ENCODE data around the gene EPN2. TPM values are rescaled to one million over a fixed set of nuclear protein-coding genes. Genes with fewer than 3 reads are reported as not detected.

The EPN2 gene
- total and polyA plus RNA-seq, 10 of the 15 experiments (the other 5 are each of a cell fraction or from before 2014, with no cell fraction given): 0.26 to 8.4 (median 4.7) TPM

MicroRNAs encoded within 50 kb of the gene (microRNA counts, 767-probe panel; counts per million panel counts)
- microRNA hsa-miR-1180: 1,650 counts per million, percentile 63 among the panel's probes with 10 or more counts

Small RNA genes lying within 50 kb of the gene (microRNA-seq; reads per million reads assigned to microRNA genes)
- 120 reads per million, percentile 76 among the genes with 10 or more reads in this experiment for gene MIR1180

Small RNA genes lying within 50 kb of the gene (small RNA-seq; reads per million reads assigned to genes)
- 5.3 reads per million, percentile 89 among the genes with 10 or more reads in this experiment for gene MIR1180

Other genes with a start within 250 kb of the EPN2 start
- gene FAM83G, start 232.6 kb upstream of the EPN2 start, total RNA-seq (2014; rRNA removed): 14.1 and 14.8 TPM in 2 replicates
- 5.8 and 6.9 TPM in 2 replicates for gene FAM83G, start 232.6 kb upstream of the EPN2 start, total RNA-seq (2014; rRNA removed; fragmentation: Illumina TruSeq; extraction: Trizol)
- 15.1 and 16.7 TPM in 2 replicates for gene FAM83G, start 232.6 kb upstream of the EPN2 start, total RNA-seq (2021)
- 3.8 and 7.5 TPM in 2 replicates for gene FAM83G, start 232.6 kb upstream of the EPN2 start, polyA plus RNA-seq (2011; rRNA removed)
- 3.3 and 5.9 TPM in 2 replicates for gene FAM83G, start 232.6 kb upstream of the EPN2 start, polyA plus RNA-seq (2014; fragmentation: Illumina TruSeq; extraction: Trizol)
- gene FAM83G, start 232.6 kb upstream of the EPN2 start, polyA plus RNA-seq (2014; fragmentation: Nextera tagmentation; extraction: Ambion mirVana): under 1 TPM; 0.03 to 0.07 TPM
- 11.7 and 13.1 TPM in 2 replicates for gene FAM83G, start 232.6 kb upstream of the EPN2 start, polyA plus RNA-seq (2014; rRNA removed)
- 1 to 10 TPM; 5.0 to 6.0 TPM for gene FAM83G, start 232.6 kb upstream of the EPN2 start, polyA plus RNA-seq (2016; fragmentation: Nextera tagmentation; extraction: Ambion mirVana)
- 72.6 and 78.3 TPM in 2 replicates for gene GRAP, start 190.4 kb upstream of the EPN2 start, total RNA-seq (2014; rRNA removed)
- 36.3 and 37.5 TPM in 2 replicates for gene GRAP, start 190.4 kb upstream of the EPN2 start, total RNA-seq (2014; rRNA removed; fragmentation: Illumina TruSeq; extraction: Trizol)
- gene GRAP, start 190.4 kb upstream of the EPN2 start, total RNA-seq (2021): 50.4 and 51.2 TPM in 2 replicates
- gene GRAP, start 190.4 kb upstream of the EPN2 start, polyA plus RNA-seq (2011; rRNA removed): 11.0 and 18.5 TPM in 2 replicates
- 31.2 and 40.1 TPM in 2 replicates for gene GRAP, start 190.4 kb upstream of the EPN2 start, polyA plus RNA-seq (2014; fragmentation: Illumina TruSeq; extraction: Trizol)
- gene GRAP, start 190.4 kb upstream of the EPN2 start, polyA plus RNA-seq (2014; fragmentation: Nextera tagmentation; extraction: Ambion mirVana): 1 to 10 TPM in 1 of 2 experiments, under 1 TPM in 1; 0.58 to 1.7 TPM
- 65.2 and 72.3 TPM in 2 replicates for gene GRAP, start 190.4 kb upstream of the EPN2 start, polyA plus RNA-seq (2014; rRNA removed)
- gene GRAP, start 190.4 kb upstream of the EPN2 start, polyA plus RNA-seq (2016; fragmentation: Nextera tagmentation; extraction: Ambion mirVana): 10 to 100 TPM; 30.6 to 35.6 TPM
- 18.7 and 21.2 TPM in 2 replicates for gene GRAPL, start 109.8 kb upstream of the EPN2 start, total RNA-seq (2014; rRNA removed)
- gene GRAPL, start 109.8 kb upstream of the EPN2 start, total RNA-seq (2014; rRNA removed; fragmentation: Illumina TruSeq; extraction: Trizol): 35.1 and 37.3 TPM in 2 replicates
- 29.3 and 32.4 TPM in 2 replicates for gene GRAPL, start 109.8 kb upstream of the EPN2 start, total RNA-seq (2021)
- 5.5 and 7.5 TPM in 2 replicates for gene GRAPL, start 109.8 kb upstream of the EPN2 start, polyA plus RNA-seq (2011; rRNA removed)
- gene GRAPL, start 109.8 kb upstream of the EPN2 start, polyA plus RNA-seq (2014; fragmentation: Illumina TruSeq; extraction: Trizol): 5.6 and 24.6 TPM in 2 replicates
- gene GRAPL, start 109.8 kb upstream of the EPN2 start, polyA plus RNA-seq (2014; fragmentation: Nextera tagmentation; extraction: Ambion mirVana): 1 to 10 TPM; 1.5 to 1.9 TPM
- 52.0 and 63.2 TPM in 2 replicates for gene GRAPL, start 109.8 kb upstream of the EPN2 start, polyA plus RNA-seq (2014; rRNA removed)
- 1 to 10 TPM; 2.8 TPM for gene GRAPL, start 109.8 kb upstream of the EPN2 start, polyA plus RNA-seq (2016; fragmentation: Nextera tagmentation; extraction: Ambion mirVana)
- gene B9D1, start 125.4 kb downstream of the EPN2 start, total RNA-seq (2014; rRNA removed): 8.3 and 9.4 TPM in 2 replicates
- 4.5 and 5.9 TPM in 2 replicates for gene B9D1, start 125.4 kb downstream of the EPN2 start, total RNA-seq (2014; rRNA removed; fragmentation: Illumina TruSeq; extraction: Trizol)
- gene B9D1, start 125.4 kb downstream of the EPN2 start, total RNA-seq (2021): 8.1 and 9.5 TPM in 2 replicates
- gene B9D1, start 125.4 kb downstream of the EPN2 start, polyA plus RNA-seq (2011; rRNA removed): 5.0 and 10.4 TPM in 2 replicates
- gene B9D1, start 125.4 kb downstream of the EPN2 start, polyA plus RNA-seq (2014; fragmentation: Illumina TruSeq; extraction: Trizol): 4.9 and 8.7 TPM in 2 replicates
- gene B9D1, start 125.4 kb downstream of the EPN2 start, polyA plus RNA-seq (2014; fragmentation: Nextera tagmentation; extraction: Ambion mirVana): 10 to 100 TPM in 1 of 2 experiments, 1 to 10 TPM in 1; 8.2 to 10.2 TPM
- gene B9D1, start 125.4 kb downstream of the EPN2 start, polyA plus RNA-seq (2014; rRNA removed): 11.8 and 14.9 TPM in 2 replicates
- 10 to 100 TPM; 16.4 to 18.3 TPM for gene B9D1, start 125.4 kb downstream of the EPN2 start, polyA plus RNA-seq (2016; fragmentation: Nextera tagmentation; extraction: Ambion mirVana)
- gene MAPK7, start 141.1 kb downstream of the EPN2 start, total RNA-seq (2014; rRNA removed): 2.1 and 3.7 TPM in 2 replicates
- gene MAPK7, start 141.1 kb downstream of the EPN2 start, total RNA-seq (2014; rRNA removed; fragmentation: Illumina TruSeq; extraction: Trizol): 2.1 and 2.7 TPM in 2 replicates
- gene MAPK7, start 141.1 kb downstream of the EPN2 start, total RNA-seq (2021): 11.1 and 13.5 TPM in 2 replicates
- 1.6 and 3.2 TPM in 2 replicates for gene MAPK7, start 141.1 kb downstream of the EPN2 start, polyA plus RNA-seq (2011; rRNA removed)
- gene MAPK7, start 141.1 kb downstream of the EPN2 start, polyA plus RNA-seq (2014; fragmentation: Illumina TruSeq; extraction: Trizol): 5.1 and 7.8 TPM in 2 replicates
- gene MAPK7, start 141.1 kb downstream of the EPN2 start, polyA plus RNA-seq (2014; fragmentation: Nextera tagmentation; extraction: Ambion mirVana): 1 to 10 TPM in 1 of 2 experiments, under 1 TPM in 1; 0.37 to 1.3 TPM
- 7.6 and 12.0 TPM in 2 replicates for gene MAPK7, start 141.1 kb downstream of the EPN2 start, polyA plus RNA-seq (2014; rRNA removed)
- gene MAPK7, start 141.1 kb downstream of the EPN2 start, polyA plus RNA-seq (2016; fragmentation: Nextera tagmentation; extraction: Ambion mirVana): 10 to 100 TPM in 1 of 2 experiments, 1 to 10 TPM in 1; 8.2 to 11.1 TPM
- not detected in 2 replicates for gene MFAP4, start 149.8 kb downstream of the EPN2 start, total RNA-seq (2014; rRNA removed)
- not detected in 2 replicates for gene MFAP4, start 149.8 kb downstream of the EPN2 start, total RNA-seq (2014; rRNA removed; fragmentation: Illumina TruSeq; extraction: Trizol)
- gene MFAP4, start 149.8 kb downstream of the EPN2 start, total RNA-seq (2021): 0.13 and 0.28 TPM in 2 replicates
- not detected in 2 replicates for gene MFAP4, start 149.8 kb downstream of the EPN2 start, polyA plus RNA-seq (2011; rRNA removed)
- not detected in 2 replicates for gene MFAP4, start 149.8 kb downstream of the EPN2 start, polyA plus RNA-seq (2014; fragmentation: Illumina TruSeq; extraction: Trizol)
- gene MFAP4, start 149.8 kb downstream of the EPN2 start, polyA plus RNA-seq (2014; fragmentation: Nextera tagmentation; extraction: Ambion mirVana): not detected
- not detected in 2 replicates for gene MFAP4, start 149.8 kb downstream of the EPN2 start, polyA plus RNA-seq (2014; rRNA removed)
- gene MFAP4, start 149.8 kb downstream of the EPN2 start, polyA plus RNA-seq (2016; fragmentation: Nextera tagmentation; extraction: Ambion mirVana): under 1 TPM; 0.08 to 0.09 TPM
- gene RNF112, start 173.9 kb downstream of the EPN2 start, total RNA-seq (2014; rRNA removed): not detected in 2 replicates
- not detected in 2 replicates for gene RNF112, start 173.9 kb downstream of the EPN2 start, total RNA-seq (2014; rRNA removed; fragmentation: Illumina TruSeq; extraction: Trizol)
- gene RNF112, start 173.9 kb downstream of the EPN2 start, total RNA-seq (2021): not detected in 2 replicates
- 0.03 TPM in 1 of 2 replicates, not detected in the other for gene RNF112, start 173.9 kb downstream of the EPN2 start, polyA plus RNA-seq (2011; rRNA removed)
- gene RNF112, start 173.9 kb downstream of the EPN2 start, polyA plus RNA-seq (2014; fragmentation: Illumina TruSeq; extraction: Trizol): not detected in 2 replicates
- gene RNF112, start 173.9 kb downstream of the EPN2 start, polyA plus RNA-seq (2014; fragmentation: Nextera tagmentation; extraction: Ambion mirVana): not detected
- gene RNF112, start 173.9 kb downstream of the EPN2 start, polyA plus RNA-seq (2014; rRNA removed): not detected in 2 replicates
- gene RNF112, start 173.9 kb downstream of the EPN2 start, polyA plus RNA-seq (2016; fragmentation: Nextera tagmentation; extraction: Ambion mirVana): not detected

Data from GM12878 (cell line).